Prostate gland (tissue), 2 donors: ENCODE measurements around the gene EPHA7. TPM values are rescaled to one million over a fixed set of nuclear protein-coding genes. Genes with fewer than 3 reads are reported as not detected.

Source experiments
- DNase-seq: peaks from one replicate; pipeline ENCODE4 v3.0.0-alpha.2; 2019; ENCODE audit warnings: low spot score
- H3K27ac ChIP-seq, 2 donors: fragments of 200-600 bp; sonication (generic); 2 replicates each; pipeline ENCODE4 v1.5.1; 2017 to 2019
- H3K27me3 ChIP-seq: fragments of 200-600 bp; sonication (generic); replicated peaks from 2 replicates; pipeline ENCODE4 v1.5.1; 2019; ENCODE audit not compliant: insufficient read depth
- H3K36me3 ChIP-seq, 2 donors: fragments of 200-600 bp; sonication (generic); 1 replicate in 1 of 2; 2 replicates in 1 of 2; pipeline versions ENCODE4 v1.5.1 to v1.8.1; 2017 to 2019
- H3K4me1 ChIP-seq: fragments of 200-600 bp; sonication (generic); replicated peaks from 2 replicates; pipeline ENCODE4 v1.5.1; 2019
- H3K4me3 ChIP-seq, 2 donors: fragments of 200-600 bp; sonication (generic); 2 replicates each; pipeline ENCODE4 v1.5.1; 2017 to 2019
- H3K9me3 ChIP-seq: fragments of 200-600 bp; sonication (generic); 2 replicates; pipeline ENCODE4 v1.5.1; 2017
- POLR2A ChIP-seq: fragments of 450-650 bp; IDR thresholded peaks from one replicate; pipeline ENCODE4 v1.6.1; 2016; ENCODE audit warnings: antibody characterized with exemption, mild to moderate bottlenecking
- POLR2AphosphoS5 ChIP-seq: sonication (generic); formaldehyde crosslinking; IDR thresholded peaks from one replicate; pipeline ENCODE4 v1.6.1; 2017; ENCODE audit warnings: antibody characterized with exemption
- WGBS: methylation state at CpG from one replicate; pipeline ENCODE4 v1.1.5; 2018; 5-methylcytosine and 5-hydroxymethylcytosine counted together
- intact Hi-C: fragments of 100-400 bp; cut with DNase I; formaldehyde crosslinking; loops from one replicate; pipeline ENCODE4 v1.14.2; 2022
- total RNA-seq, 2 donors: library from RNA; depleted of rRNA; stranded (reverse); fragments of >200 nt; gene quantifications; one replicate each; pipeline ENCODE4 v1.1.0, GENCODE V29; 2016
- TF ChIP-seq, protein P1 (sequence below), 4 experiments: fragments of 200-600 bp in 2 of 4; fragments of 450-650 bp in 2 of 4; sonication (generic) in 2 of 4; IDR thresholded peaks; 1 replicate in 3 of 4; 2 replicates in 1 of 4; pipeline ENCODE4 v1.5.1; 2016 to 2019; ENCODE audit warnings: antibody characterized with exemption in 4 of 4, mild to moderate bottlenecking in 2 of 4, moderate library complexity in 2 of 4

The EPHA7 gene
- total RNA-seq, 2 donors from 2014 or later = 5.9 to 8.7 TPM

DNA sequence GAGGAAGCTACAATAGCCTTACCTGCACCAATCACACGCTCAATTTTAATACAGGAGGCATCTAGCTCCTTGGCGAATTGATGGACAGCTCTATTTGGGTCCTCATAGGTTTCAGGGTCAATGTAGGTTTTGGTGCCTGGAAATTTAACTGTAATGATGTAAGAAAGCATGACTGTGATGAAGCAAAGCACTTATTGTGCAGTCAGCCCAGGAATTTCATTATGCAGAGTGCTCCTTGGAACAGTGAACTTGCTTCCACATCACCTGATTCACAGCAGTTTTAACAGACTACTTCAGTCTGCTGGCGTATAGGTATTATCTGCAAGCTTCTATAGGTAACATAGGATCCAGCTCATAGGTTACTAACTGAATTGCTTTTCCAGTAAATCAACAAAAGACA, 160.0 kb downstream of the EPHA7 start:
- Histone ChIP-seq H3K27me3 (no peaks in the 10 kb centered on the region), H3K4me3 (no peak overlapping the region), H3K4me1 (no peaks in the 10 kb centered on the region), H3K36me3 (no peaks in the 10 kb centered on the region), H3K27ac (no peak overlapping the region), H3K9me3 (no peaks in the 10 kb centered on the region)
- 95% methylated on average over 3 of the region's 3 CpGs for WGBS
- intact Hi-C loops = no loop called here
- no peak for DNase-seq
- TF ChIP-seq POLR2AphosphoS5 (no peak), POLR2A (no peak)
- TF ChIP-seq, protein P1, sequence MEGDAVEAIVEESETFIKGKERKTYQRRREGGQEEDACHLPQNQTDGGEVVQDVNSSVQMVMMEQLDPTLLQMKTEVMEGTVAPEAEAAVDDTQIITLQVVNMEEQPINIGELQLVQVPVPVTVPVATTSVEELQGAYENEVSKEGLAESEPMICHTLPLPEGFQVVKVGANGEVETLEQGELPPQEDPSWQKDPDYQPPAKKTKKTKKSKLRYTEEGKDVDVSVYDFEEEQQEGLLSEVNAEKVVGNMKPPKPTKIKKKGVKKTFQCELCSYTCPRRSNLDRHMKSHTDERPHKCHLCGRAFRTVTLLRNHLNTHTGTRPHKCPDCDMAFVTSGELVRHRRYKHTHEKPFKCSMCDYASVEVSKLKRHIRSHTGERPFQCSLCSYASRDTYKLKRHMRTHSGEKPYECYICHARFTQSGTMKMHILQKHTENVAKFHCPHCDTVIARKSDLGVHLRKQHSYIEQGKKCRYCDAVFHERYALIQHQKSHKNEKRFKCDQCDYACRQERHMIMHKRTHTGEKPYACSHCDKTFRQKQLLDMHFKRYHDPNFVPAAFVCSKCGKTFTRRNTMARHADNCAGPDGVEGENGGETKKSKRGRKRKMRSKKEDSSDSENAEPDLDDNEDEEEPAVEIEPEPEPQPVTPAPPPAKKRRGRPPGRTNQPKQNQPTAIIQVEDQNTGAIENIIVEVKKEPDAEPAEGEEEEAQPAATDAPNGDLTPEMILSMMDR (IDR thresholded peaks at IDR 0.05) = no peak

DNA sequence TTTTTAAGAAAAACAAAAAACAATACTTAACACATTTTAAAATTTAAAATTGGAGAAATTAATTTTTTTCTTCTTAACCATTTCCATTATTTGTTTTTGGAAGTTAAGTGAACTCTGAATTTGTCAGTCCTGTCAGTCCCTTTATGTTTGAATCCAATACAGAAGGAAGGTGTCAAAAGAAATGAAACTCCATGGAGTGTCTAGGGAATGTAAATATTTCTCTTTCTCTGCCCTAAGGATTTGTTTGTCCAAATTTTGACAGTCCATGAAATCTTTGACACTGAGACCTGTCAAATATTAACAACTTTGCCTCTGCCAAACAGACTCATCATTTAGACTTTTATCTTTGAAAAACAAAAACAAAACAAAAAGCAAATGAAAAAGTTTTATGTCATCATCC, 166.4 kb downstream of the EPHA7 start:
- Histone ChIP-seq H3K36me3 (no peaks in the 10 kb centered on the region), H3K4me3 (no peak overlapping the region), H3K27ac (no peak overlapping the region), H3K9me3 (no peaks in the 10 kb centered on the region), H3K27me3 (no peaks in the 10 kb centered on the region), H3K4me1 (no peaks in the 10 kb centered on the region)
- no peak for TF ChIP-seq POLR2A
- no peak for TF ChIP-seq POLR2AphosphoS5
- TF ChIP-seq, protein P1 (IDR thresholded peaks at IDR 0.05) = no peak
- intact Hi-C loops = no loop called here
- no peak for DNase-seq

DNA sequence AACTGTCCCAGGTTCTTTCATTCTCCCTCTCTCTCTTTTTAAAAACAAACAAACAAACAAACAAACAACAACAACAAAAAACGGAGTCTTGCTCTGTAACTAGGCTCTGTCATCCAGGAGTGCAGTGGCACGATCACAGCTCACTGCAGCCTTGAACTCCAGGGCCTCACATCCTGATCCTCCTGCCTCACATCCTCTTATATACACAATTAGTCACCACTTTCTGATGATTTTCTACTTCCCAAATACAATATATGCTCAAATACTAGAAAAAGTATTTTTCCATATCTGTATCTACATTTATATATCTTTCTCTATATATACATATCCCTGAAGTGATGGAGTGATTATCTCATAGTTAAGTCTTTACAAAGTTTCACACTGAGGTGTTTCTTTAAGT, 170.7 kb downstream of the EPHA7 start:
- intact Hi-C loops = no loop called here
- TF ChIP-seq, protein P1 (IDR thresholded peaks at IDR 0.05) = no peak

DNA sequence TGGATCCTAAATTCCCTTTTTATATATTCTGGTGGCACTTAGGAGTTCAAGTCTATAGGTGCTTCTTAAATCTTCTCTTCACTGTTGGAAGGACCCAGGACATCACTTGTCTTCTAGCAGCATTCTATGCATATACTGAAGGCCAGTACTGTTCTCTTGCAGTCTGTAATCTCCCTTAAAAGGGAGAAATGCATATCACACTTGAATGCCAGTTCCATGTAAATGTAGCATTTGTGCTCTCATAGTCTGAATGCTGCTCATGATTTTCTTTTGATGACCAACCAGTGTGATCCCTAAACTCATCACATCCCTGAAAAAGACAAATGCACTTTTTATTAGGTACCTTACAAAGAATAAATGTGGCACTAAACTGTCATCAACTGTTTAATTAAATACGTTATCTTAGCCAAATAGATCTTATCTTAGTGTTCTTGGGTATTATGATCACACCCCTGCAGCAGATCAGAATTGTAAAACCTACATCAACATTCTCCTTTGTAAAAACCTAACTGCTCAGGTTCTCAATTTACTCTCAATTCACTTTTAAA, 176.1 kb downstream of the EPHA7 start:
- intact Hi-C loops = no loop called here
- Histone ChIP-seq H3K36me3 (no peaks in the 10 kb centered on the region), H3K4me1 (no peaks in the 10 kb centered on the region), H3K4me3 (no peak overlapping the region), H3K27ac (no peak overlapping the region), H3K27me3 (no peaks in the 10 kb centered on the region), H3K9me3 (no peaks in the 10 kb centered on the region)
- WGBS = 12% methylated on average over 1 of the region's 1 CpG
- no peak for DNase-seq
- TF ChIP-seq POLR2A = no peak
- TF ChIP-seq POLR2AphosphoS5 = no peak

More for the DNA sequence above, 170.7 kb downstream of the EPHA7 start:
- no peaks in the 10 kb centered on the region for H3K4me1 ChIP-seq
- H3K36me3 ChIP-seq = no peaks in the 10 kb centered on the region
- no peak overlapping the region for H3K4me3 ChIP-seq
- DNase-seq = no peak
- H3K27ac ChIP-seq = no peak overlapping the region
- H3K9me3 ChIP-seq = no peaks in the 10 kb centered on the region
- WGBS = 78% methylated on average over 2 of the region's 2 CpGs
- no peaks in the 10 kb centered on the region for H3K27me3 ChIP-seq

DNA sequence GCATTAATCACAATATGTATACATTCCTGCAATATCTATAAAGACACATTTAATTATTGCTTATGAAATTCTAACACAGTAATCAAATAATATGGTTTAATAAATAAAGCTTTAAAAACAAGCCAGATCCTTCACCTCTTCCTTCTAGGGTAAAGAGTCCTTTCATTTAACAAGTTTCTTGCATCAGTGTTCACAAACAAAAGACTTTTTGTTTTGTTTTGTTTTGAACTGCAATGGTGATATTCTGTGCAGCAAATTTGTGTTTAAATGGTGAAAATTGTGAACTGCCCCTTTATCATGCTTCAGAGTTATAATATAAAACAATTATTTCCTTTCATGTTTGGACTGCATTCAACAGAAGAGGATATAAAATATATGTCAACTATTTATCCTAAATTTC, 177.3 kb downstream of the EPHA7 start:
- DNase-seq = no peak
- intact Hi-C loops = no loop called here
- no peaks in the 10 kb centered on the region for H3K4me1 ChIP-seq
- no peaks in the 10 kb centered on the region for H3K9me3 ChIP-seq
- no peaks in the 10 kb centered on the region for H3K36me3 ChIP-seq
- TF ChIP-seq POLR2A (no peak), POLR2AphosphoS5 (no peak)
- TF ChIP-seq, protein P1 (IDR thresholded peaks at IDR 0.05) = no peak
- H3K27ac ChIP-seq = no peak overlapping the region
- no peaks in the 10 kb centered on the region for H3K27me3 ChIP-seq
- H3K4me3 ChIP-seq = no peak overlapping the region
